Ascending aorta (tissue), 2 donors: ENCODE results near the gene KIT. TPM values are rescaled to one million over a fixed set of nuclear protein-coding genes. Genes with fewer than 3 reads are reported as not detected.

Experiments used
- DNase-seq, 2 donors: peaks; one replicate each; pipeline ENCODE4 v3.0.0-alpha.2; 2019; ENCODE audit warnings: low spot score in 2 of 2
- H3K27ac ChIP-seq, 2 donors: fragments of 200-600 bp; sonication (generic); one replicate each; pipeline ENCODE4 v1.5.1; 2016 to 2017; ENCODE audit warnings: mild to moderate bottlenecking in 1 of 2
- H3K27me3 ChIP-seq: fragments of 200-600 bp; sonication (generic); one replicate; pipeline ENCODE4 v1.5.1; 2017
- H3K36me3 ChIP-seq, 2 donors: fragments of 200-600 bp; sonication (generic); one replicate each; pipeline ENCODE4 v1.5.1; 2016
- H3K4me1 ChIP-seq, 2 donors: fragments of 200-600 bp; sonication (generic); one replicate each; pipeline ENCODE4 v1.5.1; 2016 to 2017; ENCODE audit warnings: mild to moderate bottlenecking in 1 of 2
- H3K4me3 ChIP-seq, 2 donors: fragments of 200-600 bp; sonication (generic); one replicate each; pipeline ENCODE4 v1.5.1; 2016 to 2017; ENCODE audit warnings: mild to moderate bottlenecking in 1 of 2
- H3K9me3 ChIP-seq, 2 donors: fragments of 200-600 bp; sonication (generic); one replicate each; pipeline ENCODE4 v1.5.1; 2016
- CTCF ChIP-seq, 3 experiments: fragments of 200-600 bp in 2 of 3; fragments of 450-650 bp in 1 of 3; sonication (generic) in 2 of 3; IDR thresholded peaks; one replicate each; pipeline ENCODE4 v1.5.1; 2016 to 2019; ENCODE audit warnings: antibody characterized with exemption in 3 of 3, mild to moderate bottlenecking in 1 of 3, moderate library complexity in 1 of 3
- intact Hi-C: fragments of 100-400 bp; cut with DNase I; formaldehyde crosslinking; loops from one replicate; pipeline ENCODE4 v1.15.1; 2023
- total RNA-seq: library from RNA; depleted of rRNA; stranded (reverse); fragments of >200 nt; gene quantifications from one replicate; pipeline ENCODE4 v1.1.0, GENCODE V29; 2016

KIT gene
- total RNA-seq: not detected

GRCh38 chr4:54657551-54658251 is at the start of gene KIT:
Gene KIT, plus strand, starts transcription at chr4:54657957. Its CDS starts 58 bp downstream, at chr4:54658015.
- no peaks in the 10 kb centered on the region for H3K27me3 ChIP-seq
- peak within 1 kb of the TSS; percentile 74 to 80 for H3K4me3 ChIP-seq
- no peak for TF ChIP-seq CTCF (IDR thresholded peaks at IDR 0.05)
- peak within 1 kb of the TSS; percentile 26 to 29 for H3K27ac ChIP-seq
- H3K36me3 ChIP-seq: no peaks in the 10 kb centered on the region
- peak in 1 of 2 donors; percentile 65 for DNase-seq
- H3K4me1 ChIP-seq: peaks cover 6 to 24% of the 10 kb centered on the region in 2 donors
- no peaks in the 10 kb centered on the region for H3K9me3 ChIP-seq
- intact Hi-C loops: loop anchor here (10.0 kb wide), 1 partner anchor 737 kb away; the partner anchor contains the start of gene TMEM165

- intact Hi-C loops: no loop called here
- no peaks in the 10 kb centered on the region for H3K36me3 ChIP-seq
- no peak for TF ChIP-seq CTCF (IDR thresholded peaks at IDR 0.05)
- no peaks in the 10 kb centered on the region for H3K9me3 ChIP-seq
- H3K27ac ChIP-seq: no peak overlapping the region
- H3K4me3 ChIP-seq: no peak overlapping the region
- no peaks in the 10 kb centered on the region for H3K27me3 ChIP-seq
- DNase-seq: no peak
- H3K4me1 ChIP-seq: no peaks in the 10 kb centered on the region
These were observed 48.4 kb upstream of the KIT start for GRCh38 chr4:54609310-54609709.

- H3K9me3 ChIP-seq: no peaks in the 10 kb centered on the region
- no peak overlapping the region for H3K4me3 ChIP-seq
- no peaks in the 10 kb centered on the region for H3K4me1 ChIP-seq
- H3K27me3 ChIP-seq: no peaks in the 10 kb centered on the region
- intact Hi-C loops: no loop called here
- H3K27ac ChIP-seq: no peak overlapping the region
- TF ChIP-seq CTCF (IDR thresholded peaks at IDR 0.05): no peak
- H3K36me3 ChIP-seq: no peaks in the 10 kb centered on the region
- no peak for DNase-seq
These were observed 43.6 kb upstream of the KIT start for GRCh38 chr4:54614149-54614548.

- no peak overlapping the region for H3K27ac ChIP-seq
- intact Hi-C loops: no loop called here
- DNase-seq: no peak
- no peaks in the 10 kb centered on the region for H3K27me3 ChIP-seq
- no peak overlapping the region for H3K4me3 ChIP-seq
- no peak for TF ChIP-seq CTCF (IDR thresholded peaks at IDR 0.05)
- no peaks in the 10 kb centered on the region for H3K36me3 ChIP-seq
- no peaks in the 10 kb centered on the region for H3K9me3 ChIP-seq
- H3K4me1 ChIP-seq: peaks cover under 1 to 1% of the 10 kb centered on the region in 2 donors
These were observed 37.0 kb upstream of the KIT start for GRCh38 chr4:54620773-54621172.

- intact Hi-C loops: no loop called here
- Histone ChIP-seq H3K9me3 (no peaks in the 10 kb centered on the region), H3K27me3 (no peaks in the 10 kb centered on the region), H3K4me3 (no peak overlapping the region), H3K27ac (peak overlapping the region; percentile 27 to 30), H3K4me1 (peaks cover 5 to 6% of the 10 kb centered on the region in 2 donors), H3K36me3 (no peaks in the 10 kb centered on the region)
- no peak for TF ChIP-seq CTCF (IDR thresholded peaks at IDR 0.05)
- no peak for DNase-seq
These were observed 32.4 kb upstream of the KIT start for GRCh38 chr4:54625391-54625790.
